IMR-90 (cell line): ENCODE results near the gene FAM131C. TPM values are rescaled to one million over a fixed set of nuclear protein-coding genes. Genes with fewer than 3 reads are reported as not detected.

ENCODE experiments used
- ATAC-seq: fragments of 200-7000 bp; cut with Tn5 transposase; 2 replicates; pipeline ENCODE4 v1.9.1; 2020; ENCODE audit warnings: low read depth, mild to moderate bottlenecking, moderate library complexity
- BruUV-seq: library from RNA; stranded (reverse); fragments of 400-500 nt; replicated peaks from 2 replicates; lab custom pipeline; 2021; lab: Mats Ljungman, UMichigan
- CTCF ChIA-PET: fragments of 300-600 bp; formaldehyde crosslinking; extraction: SDS; loops from one replicate; lab custom pipeline; 2021; ENCODE audit warnings: antibody characterized with exemption; lab: Yijun Ruan, JAX
- POLR2A ChIA-PET: fragments of 300-600 bp; sonication (Branson Sonifier 250); formaldehyde crosslinking; loops from one replicate; lab custom pipeline; 2022; ENCODE audit warnings: antibody characterized with exemption; ENCODE audit not compliant: unreplicated experiment; lab: Charles Lee
- DNase-seq: peaks from one replicate; pipeline ENCODE4 v3.0.0; 2013
- H2AFZ ChIP-seq: replicated peaks from 2 replicates; pipeline ENCODE3; 2013; ENCODE audit warnings: low read length, mild to moderate bottlenecking; ENCODE audit not compliant: poor library complexity
- H2AK5ac ChIP-seq: 2 replicates; pipeline ENCODE4 v1.6.1; 2013; ENCODE audit warnings: low read depth, low read length, inconsistent platforms
- H2AK9ac ChIP-seq: replicated peaks from 2 replicates; pipeline ENCODE3; 2013; ENCODE audit warnings: mild to moderate bottlenecking, low read depth, low read length, moderate library complexity; ENCODE audit not compliant: poor library complexity
- H2BK120ac ChIP-seq: 2 replicates; pipeline ENCODE4 v1.6.1; 2013; ENCODE audit warnings: low read depth, low read length, inconsistent platforms
- H2BK15ac ChIP-seq: 3 replicates; pipeline ENCODE4 v1.6.1; 2013; ENCODE audit warnings: low read depth, low read length, inconsistent platforms
- H2BK20ac ChIP-seq: 2 replicates; pipeline ENCODE4 v1.6.1; 2013; ENCODE audit warnings: low read depth, mild to moderate bottlenecking, inconsistent platforms, low read length, moderate library complexity
- H2BK5ac ChIP-seq: 2 replicates; pipeline ENCODE4 v1.6.1; 2013; ENCODE audit warnings: mild to moderate bottlenecking, low read depth, low read length, inconsistent platforms; ENCODE audit not compliant: poor library complexity, severe bottlenecking
- H3K14ac ChIP-seq: replicated peaks from 2 replicates; pipeline ENCODE4 v1.6.1; 2013; ENCODE audit warnings: low read depth, low read length, inconsistent platforms
- H3K18ac ChIP-seq: 2 replicates; pipeline ENCODE4 v1.6.1; 2013; ENCODE audit warnings: low read depth, low read length, control low read depth
- H3K23ac ChIP-seq: 2 replicates; pipeline ENCODE4 v1.6.1; 2013; ENCODE audit warnings: low read depth, low read length, inconsistent platforms
- H3K27ac ChIP-seq: 2 replicates; pipeline ENCODE4 v1.5.1; 2013; ENCODE audit warnings: mild to moderate bottlenecking, control low read depth, low read length; ENCODE audit not compliant: insufficient read depth
- H3K27me3 ChIP-seq: 2 replicates; pipeline ENCODE4 v1.6.1; 2013; ENCODE audit warnings: low read length; ENCODE audit not compliant: control insufficient read depth, insufficient read depth
- H3K36me3 ChIP-seq: 2 replicates; pipeline ENCODE4 v1.6.1; 2013; ENCODE audit warnings: low read length, mixed read lengths; ENCODE audit not compliant: control insufficient read depth, insufficient read depth
- H3K4ac ChIP-seq: 2 replicates; pipeline ENCODE4 v1.6.1; 2013; ENCODE audit warnings: low read depth, low read length, inconsistent platforms
- H3K4me1 ChIP-seq: 2 replicates; pipeline ENCODE4 v1.6.1; 2013; ENCODE audit warnings: low read length, mixed read lengths; ENCODE audit not compliant: control insufficient read depth, insufficient read depth
- H3K4me2 ChIP-seq: 2 replicates; pipeline ENCODE4 v1.6.1; 2013; ENCODE audit warnings: low read depth, mild to moderate bottlenecking, control low read depth, low read length, moderate library complexity
- H3K4me3 ChIP-seq: 2 replicates; pipeline ENCODE4 v1.5.1; 2013; ENCODE audit warnings: low read depth, mild to moderate bottlenecking, control low read depth, low read length, moderate library complexity; ENCODE audit not compliant: insufficient read depth
- H3K56ac ChIP-seq: 2 replicates; pipeline ENCODE4 v1.6.1; 2013; ENCODE audit warnings: low read length, inconsistent platforms; ENCODE audit not compliant: insufficient read depth; ENCODE audit errors: extremely low read depth
- H3K79me1 ChIP-seq, 2 experiments: 2 replicates each; pipeline ENCODE4 v1.6.1; 2013; ENCODE audit warnings: low read length in 2 of 2, inconsistent platforms in 1 of 2, low read depth in 1 of 2
- H3K9ac ChIP-seq: 2 replicates; pipeline ENCODE4 v1.6.1; 2013; ENCODE audit warnings: low read depth, low read length, control low read depth
- H3K9me1 ChIP-seq: 2 replicates; pipeline ENCODE4 v1.6.1; 2013; ENCODE audit warnings: low read length, inconsistent platforms; ENCODE audit not compliant: insufficient read depth
- H3K9me3 ChIP-seq: 2 replicates; pipeline ENCODE4 v1.6.1; 2013; ENCODE audit warnings: low read length; ENCODE audit not compliant: control insufficient read depth, insufficient read depth
- H4K20me1 ChIP-seq: 2 replicates; pipeline ENCODE4 v1.6.1; 2013; ENCODE audit warnings: low read length, inconsistent platforms; ENCODE audit not compliant: insufficient read depth
- H4K5ac ChIP-seq: 2 replicates; pipeline ENCODE4 v1.6.1; 2013; ENCODE audit warnings: mild to moderate bottlenecking, low read depth, low read length, control low read depth
- H4K8ac ChIP-seq, 2 experiments: 2 replicates each; pipeline ENCODE4 v1.6.1; 2013; ENCODE audit warnings: low read depth in 2 of 2, low read length in 2 of 2, control low read depth in 1 of 2, inconsistent platforms in 1 of 2
- H4K91ac ChIP-seq: 2 replicates; pipeline ENCODE4 v1.6.1; 2013; ENCODE audit warnings: low read depth, low read length, inconsistent platforms; ENCODE audit not compliant: insufficient read depth
- BHLHE40 ChIP-seq: fragments of 150-350 bp; IDR thresholded peaks from 2 replicates; pipeline ENCODE4 v1.6.1; 2016; ENCODE audit warnings: mild to moderate bottlenecking, low read depth, low read length
- FOS ChIP-seq: fragments of 150-350 bp; IDR thresholded peaks from 2 replicates; pipeline ENCODE4 v1.6.1; 2016; ENCODE audit warnings: low read depth, low read length
- WGBS, 2 experiments: methylation state at CpG; one replicate each; pipeline versions ENCODE4 v1.1.5 to v1.1.7; 2013; ENCODE audit warnings: missing lambda C conversion rate in 2 of 2; ENCODE audit not compliant: insufficient read length in 1 of 2; ENCODE audit errors: extremely low coverage in 2 of 2; 5-methylcytosine and 5-hydroxymethylcytosine counted together
- dilution Hi-C: fragments of 300-500 bp; cut with HindIII; formaldehyde crosslinking; loops from one replicate; pipeline ENCODE4 v1.14.3; 2018; ENCODE audit warnings: low sequenced_read_pairs; ENCODE audit not compliant: unreplicated experiment
- in situ Hi-C: fragments of 300-500 bp; cut with MboI; formaldehyde crosslinking; loops from 3 replicates; pipeline ENCODE4 v1.14.3; 2019; ENCODE audit warnings: low sequenced_read_pairs, inconsistent platforms, mixed read lengths
- intact Hi-C: fragments of 100-400 bp; cut with micrococcal nuclease; formaldehyde crosslinking; loops from 2 replicates; pipeline ENCODE4 v1.10.0; 2022
- polyA plus RNA-seq, 3 experiments: library from polyadenylated mRNA; depleted of rRNA; stranded (reverse); fragments of >200 nt; gene quantifications; 2 replicates each; pipeline ENCODE4 v1.2.3, GENCODE V29; 2012; ENCODE audit warnings: low replicate concordance in 1 of 3
- total RNA-seq: library from RNA; depleted of rRNA; stranded (reverse); fragments of >200 nt; gene quantifications from 2 replicates; pipeline ENCODE4 v1.2.3, GENCODE V29; 2012

The FAM131C gene
- total and polyA plus RNA-seq, 2 of the 4 experiments (the other 2 are of a cell fraction), result 0.18 to 1.0 TPM

DNA sequence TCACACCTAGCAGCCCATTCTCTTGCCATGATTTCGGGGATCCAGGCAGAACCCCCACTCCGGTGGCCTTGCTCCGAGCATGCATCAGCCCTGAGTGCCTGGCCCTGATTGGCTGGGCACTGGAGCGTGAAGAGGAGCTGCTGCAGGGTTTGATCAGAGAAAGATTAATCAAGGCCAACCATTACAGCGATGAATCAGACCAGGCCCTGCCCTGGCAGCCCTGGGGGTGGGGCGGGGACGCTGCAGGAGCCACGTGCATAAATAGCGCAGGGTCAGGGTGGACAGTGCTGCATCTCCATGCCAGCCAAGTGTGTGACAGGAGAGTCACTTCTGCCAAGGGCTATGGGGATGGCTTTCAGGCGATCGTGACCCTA lies 3.4 kb upstream of the FAM131C start:
- no peaks in the 10 kb centered on the region for H3K9me3 ChIP-seq
- peaks cover 0 to 6% of the 10 kb centered on the region in 2 experiments; a peak in 2 of 4 replicates for H3K79me1 ChIP-seq
- H3K36me3 ChIP-seq, result no peaks in the 10 kb centered on the region
- H3K18ac ChIP-seq, result no peak overlapping the region
- TF ChIP-seq BHLHE40 (0 out of 2 replicates have a peak, but pooled peaks have one; percentile 18), FOS (no peak)
- no peak overlapping the region for H3K14ac ChIP-seq
- peak overlapping the region; percentile 62 for H3K4ac ChIP-seq
- ChIA-PET POLR2A (no interaction called here), CTCF (no interaction called here)
- WGBS, 2 experiments, result 85% methylated on average over 8 of the region's 11 CpGs; no CpG with 5 or more reads in 1 of the 2 experiments
- intact Hi-C loops (no loop called here), dilution Hi-C loops (no loop called here), in situ Hi-C loops (loop anchor here (5.0 kb wide), 2 partner anchors 105 to 165 kb away; no protein-coding TSS in a partner anchor)
- peak overlapping the region; percentile 8 for H2AFZ ChIP-seq
- peak overlapping the region; percentile 74 for H2BK120ac ChIP-seq
- H4K20me1 ChIP-seq, result no peaks in the 10 kb centered on the region
- H2BK20ac ChIP-seq, result no peak overlapping the region
- peak overlapping the region; percentile 48; the same call in 1 of the 3 replicates for H2BK15ac ChIP-seq
- no peak for ATAC-seq
- H3K27me3 ChIP-seq, result no peaks in the 10 kb centered on the region; the same call in 1 of the 2 replicates
- no peak overlapping the region; the same call in 1 of the 2 replicates for H4K5ac ChIP-seq
- H4K91ac ChIP-seq, result peak overlapping the region; percentile 70
- H3K56ac ChIP-seq, result no peak overlapping the region
- peak; percentile 33 for DNase-seq
- no TSS peak for BruUV-seq
- H3K23ac ChIP-seq, result no peak overlapping the region
- H3K4me1 ChIP-seq, result peaks cover 15% of the 10 kb centered on the region
- H3K9ac ChIP-seq, result no peak overlapping the region
- no peak overlapping the region for H3K4me3 ChIP-seq
- H2AK5ac ChIP-seq, result peak overlapping the region; percentile 86
- peak overlapping the region; percentile 48 for H2AK9ac ChIP-seq
- peak overlapping the region; percentile 1 to 98; a peak in 2 of 4 replicates for H4K8ac ChIP-seq
- H2BK5ac ChIP-seq, result no peak overlapping the region
- no peak overlapping the region for H3K4me2 ChIP-seq
- peaks cover 10% of the 10 kb centered on the region; the same call in 1 of the 2 replicates for H3K9me1 ChIP-seq
- H3K27ac ChIP-seq, result no peak overlapping the region; the same call in 1 of the 2 replicates
